Measurements from ENCODE around the gene GRIA1.
A peak's percentile ranks its signal among the peaks of the same experiment; 100 is the strongest.

GRIA1 gene

GRCh38 chr5:153543959-153544470, 53.5 kb downstream of the GRIA1 start:
- no peaks in the 10 kb centered on the region for H3K9me3 ChIP-seq (ENCODE audit: control insufficient read depth, insufficient read depth, low read length)
- no peak overlapping the region for H3K9ac ChIP-seq (ENCODE audit: low read depth, low read length)
- H3K36me3 ChIP-seq (ENCODE audit: control insufficient read depth, insufficient read depth, low read length), result no peaks in the 10 kb centered on the region
- no peak overlapping the region for H3K27ac ChIP-seq (ENCODE audit: low read depth, low read length)
- H3K27me3 ChIP-seq (ENCODE audit: control insufficient read depth, insufficient read depth, low read length), result no peaks in the 10 kb centered on the region
- no peak overlapping the region for H3K4me3 ChIP-seq (ENCODE audit: low read depth, low read length)
- no peaks in the 10 kb centered on the region for H3K4me1 ChIP-seq (ENCODE audit: control insufficient read depth, insufficient read depth, low read length)

GRCh38 chr5:153544706-153545105, 54.2 kb downstream of the GRIA1 start:
- Histone ChIP-seq H3K27me3 (ENCODE audit: control insufficient read depth, insufficient read depth, low read length) (no peaks in the 10 kb centered on the region), H3K4me1 (ENCODE audit: control insufficient read depth, insufficient read depth, low read length) (no peaks in the 10 kb centered on the region), H3K9ac (ENCODE audit: low read depth, low read length) (no peak overlapping the region), H3K9me3 (ENCODE audit: control insufficient read depth, insufficient read depth, low read length) (no peaks in the 10 kb centered on the region), H3K36me3 (ENCODE audit: control insufficient read depth, insufficient read depth, low read length) (no peaks in the 10 kb centered on the region), H3K4me3 (ENCODE audit: low read depth, low read length) (no peak overlapping the region), H3K27ac (ENCODE audit: low read depth, low read length) (no peak overlapping the region)

- H3K4me3 ChIP-seq (ENCODE audit: low read depth, low read length), result no peak overlapping the region
- no peaks in the 10 kb centered on the region for H3K27me3 ChIP-seq (ENCODE audit: control insufficient read depth, insufficient read depth, low read length)
- no peak overlapping the region for H3K9ac ChIP-seq (ENCODE audit: low read depth, low read length)
- no peaks in the 10 kb centered on the region for H3K9me3 ChIP-seq (ENCODE audit: control insufficient read depth, insufficient read depth, low read length)
- H3K27ac ChIP-seq (ENCODE audit: low read depth, low read length), result no peak overlapping the region
- peaks cover 3% of the 10 kb centered on the region; the same call in 1 of the 2 replicates for H3K4me1 ChIP-seq (ENCODE audit: control insufficient read depth, insufficient read depth, low read length)
- no peaks in the 10 kb centered on the region for H3K36me3 ChIP-seq (ENCODE audit: control insufficient read depth, insufficient read depth, low read length)
These were observed 56.1 kb downstream of the GRIA1 start for GRCh38 chr5:153546566-153546965.

- Histone ChIP-seq H3K27ac (ENCODE audit: low read depth, low read length) (peak overlapping the region; percentile 72), H3K27me3 (ENCODE audit: control insufficient read depth, insufficient read depth, low read length) (no peaks in the 10 kb centered on the region), H3K9me3 (ENCODE audit: control insufficient read depth, insufficient read depth, low read length) (no peaks in the 10 kb centered on the region), H3K36me3 (ENCODE audit: control insufficient read depth, insufficient read depth, low read length) (no peaks in the 10 kb centered on the region), H3K9ac (ENCODE audit: low read depth, low read length) (peak overlapping the region; percentile 44; the same call in 1 of the 2 replicates), H3K4me3 (ENCODE audit: low read depth, low read length) (no peak overlapping the region), H3K4me1 (ENCODE audit: control insufficient read depth, insufficient read depth, low read length) (peaks cover 13% of the 10 kb centered on the region)
These were observed 61.1 kb downstream of the GRIA1 start for GRCh38 chr5:153551537-153552079.

- Histone ChIP-seq H3K4me3 (ENCODE audit: low read depth, low read length) (no peak overlapping the region), H3K9ac (ENCODE audit: low read depth, low read length) (no peak overlapping the region), H3K36me3 (ENCODE audit: control insufficient read depth, insufficient read depth, low read length) (no peaks in the 10 kb centered on the region), H3K4me1 (ENCODE audit: control insufficient read depth, insufficient read depth, low read length) (peaks cover 13% of the 10 kb centered on the region), H3K27ac (ENCODE audit: low read depth, low read length) (no peak overlapping the region), H3K9me3 (ENCODE audit: control insufficient read depth, insufficient read depth, low read length) (no peaks in the 10 kb centered on the region), H3K27me3 (ENCODE audit: control insufficient read depth, insufficient read depth, low read length) (no peaks in the 10 kb centered on the region)
These were observed 62.4 kb downstream of the GRIA1 start for GRCh38 chr5:153552886-153553285.

- Histone ChIP-seq H3K9ac (ENCODE audit: low read depth, low read length) (no peak overlapping the region), H3K4me1 (ENCODE audit: control insufficient read depth, insufficient read depth, low read length) (peaks cover 13% of the 10 kb centered on the region), H3K9me3 (ENCODE audit: control insufficient read depth, insufficient read depth, low read length) (no peaks in the 10 kb centered on the region), H3K27ac (ENCODE audit: low read depth, low read length) (no peak overlapping the region), H3K36me3 (ENCODE audit: control insufficient read depth, insufficient read depth, low read length) (no peaks in the 10 kb centered on the region), H3K4me3 (ENCODE audit: low read depth, low read length) (no peak overlapping the region), H3K27me3 (ENCODE audit: control insufficient read depth, insufficient read depth, low read length) (no peaks in the 10 kb centered on the region)
These were observed 65.1 kb downstream of the GRIA1 start for GRCh38 chr5:153555420-153556114.

GRCh38 chr5:153558957-153559356, 68.5 kb downstream of the GRIA1 start:
- no peaks in the 10 kb centered on the region for H3K4me1 ChIP-seq (ENCODE audit: control insufficient read depth, insufficient read depth, low read length)
- H3K4me3 ChIP-seq (ENCODE audit: low read depth, low read length), result no peak overlapping the region
- H3K9me3 ChIP-seq (ENCODE audit: control insufficient read depth, insufficient read depth, low read length), result no peaks in the 10 kb centered on the region
- no peaks in the 10 kb centered on the region for H3K27me3 ChIP-seq (ENCODE audit: control insufficient read depth, insufficient read depth, low read length)
- H3K27ac ChIP-seq (ENCODE audit: low read depth, low read length), result no peak overlapping the region
- no peaks in the 10 kb centered on the region for H3K36me3 ChIP-seq (ENCODE audit: control insufficient read depth, insufficient read depth, low read length)
- no peak overlapping the region for H3K9ac ChIP-seq (ENCODE audit: low read depth, low read length)

- Histone ChIP-seq H3K9me3 (ENCODE audit: control insufficient read depth, insufficient read depth, low read length) (no peaks in the 10 kb centered on the region), H3K9ac (ENCODE audit: low read depth, low read length) (no peak overlapping the region), H3K4me3 (ENCODE audit: low read depth, low read length) (no peak overlapping the region), H3K27me3 (ENCODE audit: control insufficient read depth, insufficient read depth, low read length) (no peaks in the 10 kb centered on the region), H3K27ac (ENCODE audit: low read depth, low read length) (no peak overlapping the region), H3K36me3 (ENCODE audit: control insufficient read depth, insufficient read depth, low read length) (no peaks in the 10 kb centered on the region), H3K4me1 (ENCODE audit: control insufficient read depth, insufficient read depth, low read length) (no peaks in the 10 kb centered on the region)
These were observed 69.5 kb downstream of the GRIA1 start for GRCh38 chr5:153559926-153560325.

GRCh38 chr5:153562189-153562588, 71.7 kb downstream of the GRIA1 start:
- Histone ChIP-seq H3K4me1 (ENCODE audit: control insufficient read depth, insufficient read depth, low read length) (no peaks in the 10 kb centered on the region), H3K27me3 (ENCODE audit: control insufficient read depth, insufficient read depth, low read length) (no peaks in the 10 kb centered on the region), H3K9ac (ENCODE audit: low read depth, low read length) (no peak overlapping the region), H3K27ac (ENCODE audit: low read depth, low read length) (no peak overlapping the region), H3K9me3 (ENCODE audit: control insufficient read depth, insufficient read depth, low read length) (no peaks in the 10 kb centered on the region), H3K4me3 (ENCODE audit: low read depth, low read length) (no peak overlapping the region), H3K36me3 (ENCODE audit: control insufficient read depth, insufficient read depth, low read length) (no peaks in the 10 kb centered on the region)

GRCh38 chr5:153565822-153566221, 75.4 kb downstream of the GRIA1 start:
- Histone ChIP-seq H3K4me1 (ENCODE audit: control insufficient read depth, insufficient read depth, low read length) (no peaks in the 10 kb centered on the region), H3K27me3 (ENCODE audit: control insufficient read depth, insufficient read depth, low read length) (no peaks in the 10 kb centered on the region), H3K4me3 (ENCODE audit: low read depth, low read length) (no peak overlapping the region), H3K9ac (ENCODE audit: low read depth, low read length) (no peak overlapping the region), H3K27ac (ENCODE audit: low read depth, low read length) (no peak overlapping the region), H3K9me3 (ENCODE audit: control insufficient read depth, insufficient read depth, low read length) (no peaks in the 10 kb centered on the region), H3K36me3 (ENCODE audit: control insufficient read depth, insufficient read depth, low read length) (no peaks in the 10 kb centered on the region)

GRCh38 chr5:153569036-153569435, 78.6 kb downstream of the GRIA1 start:
- H3K9me3 ChIP-seq (ENCODE audit: control insufficient read depth, insufficient read depth, low read length), result no peaks in the 10 kb centered on the region
- no peak overlapping the region for H3K4me3 ChIP-seq (ENCODE audit: low read depth, low read length)
- no peaks in the 10 kb centered on the region for H3K27me3 ChIP-seq (ENCODE audit: control insufficient read depth, insufficient read depth, low read length)
- no peak overlapping the region for H3K27ac ChIP-seq (ENCODE audit: low read depth, low read length)
- no peaks in the 10 kb centered on the region for H3K36me3 ChIP-seq (ENCODE audit: control insufficient read depth, insufficient read depth, low read length)
- H3K4me1 ChIP-seq (ENCODE audit: control insufficient read depth, insufficient read depth, low read length), result no peaks in the 10 kb centered on the region
- no peak overlapping the region for H3K9ac ChIP-seq (ENCODE audit: low read depth, low read length)

All from HUES48 (cell line).